GM12873 (cell line): ENCODE data around the gene JOSD2.

ENCODE experiments used
- CTCF ChIP-seq: IDR thresholded peaks from 2 replicates; pipeline ENCODE4 v1.5.1; 2012; ENCODE audit warnings: low read depth, mild to moderate bottlenecking, moderate library complexity, low read length, control low read depth; ENCODE audit not compliant: insufficient read depth; ENCODE audit errors: missing control alignments

Gene JOSD2

GRCh38 chr19:50501568-50502475 lies 9.2 kb downstream of the JOSD2 start:
- TF ChIP-seq CTCF = no peak

- TF ChIP-seq CTCF = no peak
These were observed 9.8 kb downstream of the JOSD2 start for GRCh38 chr19:50501186-50501567.

GRCh38 chr19:50500753-50501151 lies 10.2 kb downstream of the JOSD2 start:
- TF ChIP-seq CTCF = no peak

GRCh38 chr19:50500060-50500752 lies 10.8 kb downstream of the JOSD2 start:
- peak; percentile 26 for TF ChIP-seq CTCF

GRCh38 chr19:50498219-50499056 lies 12.6 kb downstream of the JOSD2 start:
- TF ChIP-seq CTCF = no peak

DNA sequence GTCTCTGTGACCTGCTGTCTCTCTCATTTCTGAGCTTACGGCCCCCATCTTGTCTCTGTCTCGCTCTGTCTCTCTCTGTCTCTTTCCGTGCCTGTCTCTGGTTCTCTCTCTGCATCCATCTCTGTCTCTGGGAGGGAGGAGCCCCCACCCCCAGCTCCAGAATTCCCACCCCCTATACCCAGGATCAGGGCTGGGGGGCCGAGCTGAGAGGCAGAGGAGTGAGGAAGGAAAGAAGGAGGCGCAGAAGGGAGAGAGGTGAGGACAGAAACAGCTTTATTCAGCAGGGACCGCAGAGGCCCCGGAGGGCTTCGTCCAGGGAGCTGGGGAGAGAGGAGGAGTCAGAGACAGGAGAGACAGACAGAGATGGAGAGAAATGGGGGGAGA lies 14.0 kb downstream of the JOSD2 start:
- no peak for TF ChIP-seq CTCF
